Retinal pigment epithelial cell (primary cell): ENCODE data around the gene DPM1.

Source experiments
- DNase-seq: peaks from one replicate; pipeline ENCODE4 v3.0.0-alpha.2; 2010; ENCODE audit warnings: low read depth
- H3K4me3 ChIP-seq: 2 replicates; pipeline ENCODE4 v1.5.1; 2011; ENCODE audit warnings: mild to moderate bottlenecking, low read length, control low read depth, moderate library complexity
- TF ChIP-seq, protein P1 (sequence below): conservative IDR thresholded peaks from 2 replicates; pipeline ENCODE4 v1.5.1; 2011; ENCODE audit warnings: low read depth, low read length, control low read depth, inconsistent platforms

DPM1 gene

DNA sequence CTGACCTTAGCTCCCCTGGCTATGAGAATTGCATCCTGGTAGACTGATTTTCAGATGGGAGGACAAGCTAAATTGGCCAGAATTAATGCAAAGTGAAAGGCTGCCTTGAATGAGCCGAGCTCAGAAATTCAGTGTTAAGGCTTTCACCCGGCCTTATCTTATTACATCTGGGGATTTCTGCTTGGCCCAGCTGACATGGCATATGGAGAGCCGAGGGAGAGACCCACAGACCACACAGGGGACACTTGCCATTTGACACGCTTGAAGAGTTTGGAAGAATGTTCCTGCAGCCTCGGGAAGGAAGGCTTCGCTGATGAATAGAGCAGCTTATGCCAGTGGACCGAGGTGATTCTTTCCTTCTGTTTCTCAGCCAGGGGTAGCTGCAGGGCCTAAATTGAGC lies 9.3 kb upstream of the DPM1 start:
- no peak overlapping the region for H3K4me3 ChIP-seq
- TF ChIP-seq, protein P1, sequence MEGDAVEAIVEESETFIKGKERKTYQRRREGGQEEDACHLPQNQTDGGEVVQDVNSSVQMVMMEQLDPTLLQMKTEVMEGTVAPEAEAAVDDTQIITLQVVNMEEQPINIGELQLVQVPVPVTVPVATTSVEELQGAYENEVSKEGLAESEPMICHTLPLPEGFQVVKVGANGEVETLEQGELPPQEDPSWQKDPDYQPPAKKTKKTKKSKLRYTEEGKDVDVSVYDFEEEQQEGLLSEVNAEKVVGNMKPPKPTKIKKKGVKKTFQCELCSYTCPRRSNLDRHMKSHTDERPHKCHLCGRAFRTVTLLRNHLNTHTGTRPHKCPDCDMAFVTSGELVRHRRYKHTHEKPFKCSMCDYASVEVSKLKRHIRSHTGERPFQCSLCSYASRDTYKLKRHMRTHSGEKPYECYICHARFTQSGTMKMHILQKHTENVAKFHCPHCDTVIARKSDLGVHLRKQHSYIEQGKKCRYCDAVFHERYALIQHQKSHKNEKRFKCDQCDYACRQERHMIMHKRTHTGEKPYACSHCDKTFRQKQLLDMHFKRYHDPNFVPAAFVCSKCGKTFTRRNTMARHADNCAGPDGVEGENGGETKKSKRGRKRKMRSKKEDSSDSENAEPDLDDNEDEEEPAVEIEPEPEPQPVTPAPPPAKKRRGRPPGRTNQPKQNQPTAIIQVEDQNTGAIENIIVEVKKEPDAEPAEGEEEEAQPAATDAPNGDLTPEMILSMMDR = no peak
- DNase-seq = no peak

DNA sequence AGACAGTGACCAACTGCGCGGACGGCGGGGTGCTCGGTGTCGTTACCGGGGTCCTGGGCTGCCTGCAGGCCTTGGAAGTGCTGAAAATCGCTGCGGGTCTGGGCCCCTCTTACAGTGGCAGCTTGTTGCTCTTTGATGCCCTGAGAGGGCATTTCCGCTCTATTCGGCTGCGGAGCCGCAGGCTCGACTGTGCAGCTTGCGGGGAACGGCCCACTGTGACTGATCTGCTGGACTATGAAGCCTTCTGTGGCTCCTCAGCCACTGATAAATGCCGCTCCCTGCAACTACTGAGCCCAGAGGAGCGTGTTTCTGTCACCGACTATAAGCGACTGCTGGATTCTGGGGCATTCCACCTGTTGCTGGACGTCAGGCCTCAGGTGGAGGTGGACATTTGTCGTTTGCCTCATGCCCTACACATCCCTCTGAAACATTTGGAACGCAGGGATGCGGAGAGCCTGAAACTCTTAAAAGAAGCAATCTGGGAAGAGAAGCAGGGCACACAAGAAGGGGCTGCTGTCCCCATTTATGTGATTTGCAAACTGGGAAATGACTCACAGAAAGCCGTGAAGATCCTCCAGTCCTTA lies 1.3 kb upstream of the DPM1 start:
- TF ChIP-seq, protein P1 = no peak
- peak overlapping the region; percentile 99 for H3K4me3 ChIP-seq
- no peak for DNase-seq

- H3K4me3 ChIP-seq = peak within 1 kb of the TSS; percentile 99
- TF ChIP-seq, protein P1 = no peak
- peak; percentile 74 for DNase-seq
Observed at GRCh38 chr20:50958615-50959542, 547 bp upstream of the DPM1 start, which contains the start of gene MOCS3. TSS of gene MOCS3 (plus strand) at chr20:50958818. CDS start at chr20:50958843, 25 bp downstream.

- DNase-seq = no peak
- peak overlapping the region; percentile 99 for H3K4me3 ChIP-seq
- TF ChIP-seq, protein P1 = no peak
Observed at GRCh38 chr20:50957276-50957675, 1.1 kb downstream of the DPM1 start.

DNA sequence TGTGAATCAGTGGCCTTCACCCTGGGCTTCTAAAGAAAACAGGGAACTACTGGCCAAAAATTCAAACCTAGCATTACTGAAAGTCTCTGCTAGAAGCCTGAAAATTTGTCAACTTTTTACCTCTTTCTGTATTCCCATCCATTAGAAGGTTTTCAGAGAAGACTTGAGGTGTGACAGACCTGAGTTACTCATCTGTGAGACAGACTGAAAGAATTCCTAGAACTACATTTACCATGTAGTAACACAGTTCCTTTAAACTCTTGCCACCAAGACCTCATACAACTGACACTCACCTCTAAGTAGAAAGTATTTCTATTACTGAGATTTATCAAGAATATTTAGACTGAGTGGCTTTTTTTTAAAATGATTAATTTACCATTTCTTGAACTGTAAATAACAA lies 4.5 kb downstream of the DPM1 start:
- no peak overlapping the region for H3K4me3 ChIP-seq
- DNase-seq = no peak
- TF ChIP-seq, protein P1 = no peak

DNA sequence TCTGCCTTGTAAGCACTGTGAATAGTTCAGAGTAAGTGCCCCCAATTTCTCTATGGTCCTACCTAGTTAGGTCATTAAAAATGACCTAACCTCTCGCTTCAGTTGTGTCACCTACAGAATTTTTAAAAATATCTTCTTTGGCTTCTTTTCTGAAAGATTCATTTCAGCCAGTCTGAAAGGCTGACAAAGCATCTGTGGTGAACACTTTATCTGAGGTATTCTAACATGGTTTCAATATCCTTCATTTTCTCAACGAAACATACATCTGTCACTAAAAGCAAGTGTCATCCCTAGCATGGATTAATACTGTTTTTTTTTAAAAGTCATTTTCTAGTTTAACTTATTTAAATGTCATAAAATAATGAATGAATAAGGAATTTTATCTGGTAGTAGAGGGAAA lies 5.1 kb downstream of the DPM1 start:
- DNase-seq = no peak
- TF ChIP-seq, protein P1 = no peak
- H3K4me3 ChIP-seq = no peak overlapping the region
